Neural cell (in vitro differentiated cells): ENCODE data around the gene SLC12A3. TPM values are rescaled to one million over a fixed set of nuclear protein-coding genes. Genes with fewer than 3 reads are reported as not detected.

Experiments used
- H2AFZ ChIP-seq: fragments of 200-600, 300-800 bp; sonication (generic), shearing (Covaris generic); 2 replicates; pipeline ENCODE4 v1.6.0; 2014; ENCODE audit warnings: low read depth, mild to moderate bottlenecking, antibody characterized with exemption, low read length, moderate library complexity
- H3F3A ChIP-seq: fragments of 200-600 bp; shearing (Covaris generic); 2 replicates; pipeline ENCODE4 v1.6.1; 2016; ENCODE audit warnings: mild to moderate bottlenecking, moderate library complexity, mixed read lengths, antibody characterized with exemption, low read length; ENCODE audit not compliant: insufficient read depth, poor library complexity, severe bottlenecking
- H3K27ac ChIP-seq: fragments of 200-600, 300-800 bp; sonication (generic), shearing (Covaris generic); 2 replicates; pipeline ENCODE4 v1.5.1; 2014; ENCODE audit warnings: mild to moderate bottlenecking, low read length, moderate library complexity
- H3K27me3 ChIP-seq: fragments of 300-800, 200-600 bp; sonication (generic), shearing (Covaris generic); 2 replicates; pipeline ENCODE4 v1.6.0; 2014; ENCODE audit warnings: mild to moderate bottlenecking, low read depth, low read length, moderate library complexity; ENCODE audit not compliant: insufficient read depth
- H3K36me3 ChIP-seq: fragments of 300-800, 200-600 bp; sonication (generic), shearing (Covaris generic); 2 replicates; pipeline ENCODE4 v1.5.1; 2014; ENCODE audit warnings: mild to moderate bottlenecking, antibody characterized with exemption, low read length, moderate library complexity; ENCODE audit not compliant: insufficient read depth
- H3K4me2 ChIP-seq: fragments of 300-800, 200-600 bp; sonication (generic), shearing (Covaris generic); 2 replicates; pipeline ENCODE4 v1.6.0; 2014; ENCODE audit warnings: mild to moderate bottlenecking, low read length
- H3K4me3 ChIP-seq: fragments of 300-800, 200-600 bp; sonication (generic), shearing (Covaris generic); 2 replicates; pipeline ENCODE4 v1.5.1; 2014; ENCODE audit warnings: mild to moderate bottlenecking, low read length, moderate library complexity
- H3K79me2 ChIP-seq: fragments of 200-600 bp; shearing (Covaris generic); replicated peaks from 2 replicates; pipeline ENCODE4 v1.6.0; 2014; ENCODE audit warnings: mild to moderate bottlenecking, low read length, moderate library complexity; ENCODE audit not compliant: insufficient read depth
- H3K9ac ChIP-seq: fragments of 300-800, 200-600 bp; sonication (generic), shearing (Covaris generic); 2 replicates; pipeline ENCODE4 v1.6.1; 2016; ENCODE audit warnings: mild to moderate bottlenecking, low read length, mixed read lengths
- H3K9me2 ChIP-seq: fragments of 200-600 bp; shearing (Covaris generic); 2 replicates; pipeline ENCODE4 v1.6.1; 2016; ENCODE audit warnings: mild to moderate bottlenecking, low read length, mixed read lengths; ENCODE audit not compliant: insufficient read depth
- H3K9me3 ChIP-seq: fragments of 200-600, 300-800 bp; sonication (generic), shearing (Covaris generic); 2 replicates; pipeline ENCODE4 v1.6.1; 2016; ENCODE audit warnings: mild to moderate bottlenecking, mixed run types, low read length, moderate library complexity, mixed read lengths
- H4K20me1 ChIP-seq: fragments of 200-600 bp; shearing (Covaris generic); 2 replicates; pipeline ENCODE4 v1.6.1; 2016; ENCODE audit warnings: mild to moderate bottlenecking, mixed run types; ENCODE audit not compliant: insufficient read depth
- CTCF ChIP-seq: fragments of 450-650 bp; IDR thresholded peaks from 2 replicates; pipeline ENCODE4 v1.5.1; 2014; ENCODE audit warnings: antibody characterized with exemption, mild to moderate bottlenecking, moderate library complexity; ENCODE audit not compliant: poor library complexity, severe bottlenecking
- EP300 ChIP-seq: fragments of 450-650 bp; conservative IDR thresholded peaks from 2 replicates; pipeline ENCODE4 v1.6.1; 2014; ENCODE audit warnings: antibody characterized with exemption, mild to moderate bottlenecking, moderate library complexity; ENCODE audit not compliant: poor library complexity, severe bottlenecking
- EZH2 ChIP-seq: fragments of 200-600, 300-800 bp; shearing (Covaris generic), sonication (generic); IDR thresholded peaks from 2 replicates; pipeline ENCODE4 v1.6.1; 2014; ENCODE audit warnings: antibody characterized with exemption, low read length, borderline replicate concordance, mild to moderate bottlenecking; ENCODE audit not compliant: insufficient read depth, poor library complexity, severe bottlenecking
- MXI1 ChIP-seq: fragments of 450-650 bp; conservative IDR thresholded peaks from 2 replicates; pipeline ENCODE4 v1.6.1; 2014; ENCODE audit warnings: antibody characterized with exemption, mild to moderate bottlenecking; ENCODE audit not compliant: poor library complexity, severe bottlenecking
- POLR2AphosphoS5 ChIP-seq: IDR thresholded peaks from 2 replicates; pipeline ENCODE4 v1.6.1; 2012
- RAD21 ChIP-seq: fragments of 450-650 bp; conservative IDR thresholded peaks from 2 replicates; pipeline ENCODE4 v1.6.1; 2014; ENCODE audit warnings: antibody characterized with exemption, mild to moderate bottlenecking, moderate library complexity
- REST ChIP-seq: IDR thresholded peaks from 2 replicates; pipeline ENCODE4 v1.6.1; 2012; ENCODE audit warnings: borderline replicate concordance
- SMC3 ChIP-seq: fragments of 450-650 bp; conservative IDR thresholded peaks from 2 replicates; pipeline ENCODE4 v1.6.1; 2014; ENCODE audit warnings: antibody characterized with exemption, mild to moderate bottlenecking, moderate library complexity; ENCODE audit not compliant: poor library complexity
- TAF1 ChIP-seq: IDR thresholded peaks from 2 replicates; pipeline ENCODE4 v1.6.1; 2012; ENCODE audit warnings: low read depth
- polyA plus RNA-seq: library from polyadenylated mRNA; depleted of rRNA; stranded (reverse); fragments of >200 nt; gene quantifications from 2 replicates; pipeline ENCODE4 v1.2.3, GENCODE V29; 2014

The SLC12A3 gene
- polyA plus RNA-seq, 1 donor from 2014 or later: 0.09 TPM

GRCh38 chr16:56895813-56896212 lies 30.8 kb downstream of the SLC12A3 start:
- H3K9me3 ChIP-seq: no peaks in the 10 kb centered on the region
- no peak overlapping the region for H3K27ac ChIP-seq
- no peak overlapping the region for H3K4me3 ChIP-seq
- no peak for TF ChIP-seq TAF1
- no peak for TF ChIP-seq EZH2
- no peak overlapping the region for H2AFZ ChIP-seq
- no peaks in the 10 kb centered on the region for H3K27me3 ChIP-seq
- H3K4me2 ChIP-seq: no peak overlapping the region
- no peaks in the 10 kb centered on the region for H3F3A ChIP-seq
- no peak overlapping the region for H3K9ac ChIP-seq
- no peaks in the 10 kb centered on the region for H4K20me1 ChIP-seq
- no peaks in the 10 kb centered on the region for H3K9me2 ChIP-seq
- H3K36me3 ChIP-seq: no peaks in the 10 kb centered on the region
- no peaks in the 10 kb centered on the region for H3K79me2 ChIP-seq

- H3K36me3 ChIP-seq: no peaks in the 10 kb centered on the region
These were observed 31.2 kb downstream of the SLC12A3 start for GRCh38 chr16:56896244-56896643.

More at GRCh38 chr16:56896244-56896643, 31.2 kb downstream of the SLC12A3 start:
- H3K4me2 ChIP-seq: no peak overlapping the region
- no peaks in the 10 kb centered on the region for H4K20me1 ChIP-seq
- no peak overlapping the region for H3K9ac ChIP-seq
- no peaks in the 10 kb centered on the region for H3F3A ChIP-seq
- H3K4me3 ChIP-seq: no peak overlapping the region
- H3K9me2 ChIP-seq: no peaks in the 10 kb centered on the region
- H3K27me3 ChIP-seq: no peaks in the 10 kb centered on the region
- H3K9me3 ChIP-seq: no peaks in the 10 kb centered on the region
- no peak overlapping the region for H2AFZ ChIP-seq
- no peaks in the 10 kb centered on the region for H3K79me2 ChIP-seq
- TF ChIP-seq MXI1 (no peak), CTCF (no peak), TAF1 (no peak), SMC3 (no peak), POLR2AphosphoS5 (no peak), EZH2 (no peak), EP300 (no peak), REST (no peak), RAD21 (no peak)
- H3K27ac ChIP-seq: no peak overlapping the region
